GM12878 (cell line): Measurements from ENCODE around the gene E2F1. TPM values are rescaled to one million over a fixed set of nuclear protein-coding genes. Genes with fewer than 3 reads are reported as not detected.

Source experiments
- ATAC-seq: fragments of 200-7000 bp; cut with Tn5 transposase; 3 replicates; pipeline ENCODE4 v1.9.1; 2020; ENCODE audit warnings: mild to moderate bottlenecking, moderate library complexity
- BruUV-seq: library from RNA; stranded (reverse); fragments of 400-500 nt; replicated peaks from 2 replicates; lab custom pipeline; 2021; lab: Mats Ljungman, UMichigan
- CTCF ChIA-PET: fragments of 300-600 bp; sonication (Branson Sonifier 250); formaldehyde crosslinking; extraction: SDS; loops from one replicate; lab custom pipeline; 2021; ENCODE audit warnings: inconsistent platforms; lab: Yijun Ruan, JAX
- POLR2A ChIA-PET: fragments of 350-600 bp; formaldehyde crosslinking; extraction: SDS; loops from one replicate; lab custom pipeline; 2021; ENCODE audit warnings: inconsistent platforms; lab: Charles Lee
- RAD21 ChIA-PET: fragments of 300-600 bp; sonication (Branson Sonifier 250); formaldehyde crosslinking; loops from one replicate; lab custom pipeline; 2023; ENCODE audit warnings: antibody characterized with exemption; ENCODE audit not compliant: unreplicated experiment; lab: Charles Lee
- SMC1A ChIA-PET: fragments of 300-600 bp; sonication (Branson Sonifier 250); formaldehyde crosslinking; loops from one replicate; lab custom pipeline; 2023; ENCODE audit not compliant: unreplicated experiment, uncharacterized antibody; lab: Charles Lee
- DNase-seq: peaks from one replicate; pipeline ENCODE4 v3.0.0-alpha.2; 2011; ENCODE audit warnings: low read depth, low spot score
- FAIRE-seq: peaks from 3 replicates; lab custom pipeline; 2011; peaks lifted over from hg19 to GRCh38; lab: Jason Lieb, UNC
- H2AFZ ChIP-seq: 2 replicates; pipeline ENCODE4 v1.6.0; 2011; ENCODE audit warnings: low read depth, low read length, control low read depth; ENCODE audit not compliant: control insufficient read depth
- H3K27ac ChIP-seq: 2 replicates; pipeline ENCODE4 v1.5.1; 2011; ENCODE audit warnings: control low read depth; ENCODE audit not compliant: control insufficient read depth, insufficient read depth
- H3K27me3 ChIP-seq, 2 experiments: replicated peaks in 1 of 2; 2 replicates each; pipeline versions ENCODE4 v1.6.0 to v1.6.1; 2011; ENCODE audit warnings: low read length in 1 of 2; ENCODE audit not compliant: control insufficient read depth in 2 of 2, insufficient read depth in 2 of 2
- H3K36me3 ChIP-seq, 2 experiments: 2 replicates each; pipeline ENCODE4 v1.5.1; 2011; ENCODE audit warnings: low read length in 1 of 2; ENCODE audit not compliant: control insufficient read depth in 2 of 2, insufficient read depth in 2 of 2
- H3K4me1 ChIP-seq: 2 replicates; pipeline ENCODE4 v1.6.1; 2011; ENCODE audit warnings: mild to moderate bottlenecking, low read length, moderate library complexity, mixed read lengths; ENCODE audit not compliant: control insufficient read depth, insufficient read depth
- H3K4me2 ChIP-seq: 2 replicates; pipeline ENCODE4 v1.6.0; 2011; ENCODE audit warnings: control low read depth; ENCODE audit not compliant: control insufficient read depth, insufficient read depth
- H3K4me3 ChIP-seq: fragments of 200-600 bp; sonication (generic); 2 replicates; pipeline ENCODE4 v1.5.1; 2016
- H3K79me2 ChIP-seq: 2 replicates; pipeline ENCODE4 v1.6.0; 2011; ENCODE audit warnings: low read length; ENCODE audit not compliant: control insufficient read depth, insufficient read depth
- H3K9ac ChIP-seq: 2 replicates; pipeline ENCODE4 v1.8.0; 2011; ENCODE audit warnings: low read length, control low read depth, mixed read lengths; ENCODE audit not compliant: control insufficient read depth, insufficient read depth
- H3K9me3 ChIP-seq: replicated peaks from 3 replicates; pipeline ENCODE4 v1.5.1; 2011; ENCODE audit warnings: mild to moderate bottlenecking, low read length; ENCODE audit not compliant: control insufficient read depth, insufficient read depth
- H4K20me1 ChIP-seq: 2 replicates; pipeline ENCODE4 v1.6.0; 2011; ENCODE audit not compliant: control insufficient read depth, insufficient read depth
- BCL11A ChIP-seq: IDR thresholded peaks from 2 replicates; pipeline ENCODE4 v1.6.1; 2011; ENCODE audit warnings: low read depth, low read length
- BMI1 ChIP-seq: fragments of 450-650 bp; IDR thresholded peaks from 2 replicates; pipeline ENCODE4 v1.6.1; 2016; ENCODE audit warnings: mild to moderate bottlenecking, moderate library complexity, borderline replicate concordance
- GABPA ChIP-seq: IDR thresholded peaks from 2 replicates; pipeline ENCODE4 v1.6.1; 2014; ENCODE audit warnings: antibody characterized with exemption, low read depth, mild to moderate bottlenecking, inconsistent platforms
- SREBF2 ChIP-seq: IDR thresholded peaks from 2 replicates; pipeline ENCODE4 v1.6.1; 2012; ENCODE audit warnings: mild to moderate bottlenecking, low read length
- ZNF24 ChIP-seq: fragments of 450-650 bp; IDR thresholded peaks from 2 replicates; pipeline ENCODE4 v1.6.1; 2017; ENCODE audit warnings: antibody characterized with exemption, mild to moderate bottlenecking
- ZSCAN29 ChIP-seq: fragments of 450-650 bp; IDR thresholded peaks from 2 replicates; pipeline ENCODE4 v1.6.1; 2017; ENCODE audit warnings: mild to moderate bottlenecking, moderate library complexity
- WGBS: methylation state at CpG from one replicate; pipeline ENCODE4 v1.1.6; 2016; ENCODE audit warnings: low lambda C conversion rate; ENCODE audit not compliant: insufficient replicate concordance, insufficient coverage; ENCODE audit errors: missing lambda C conversion rate; 5-methylcytosine and 5-hydroxymethylcytosine counted together
- in situ Hi-C: fragments of 300-500 bp; cut with MboI; formaldehyde crosslinking; loops from 9 replicates; pipeline ENCODE4 v1.14.3; 2018; ENCODE audit warnings: mixed read lengths
- intact Hi-C: fragments of 100-400 bp; cut with micrococcal nuclease; formaldehyde crosslinking; loops from one replicate; pipeline ENCODE4 v1.14.2; 2022; ENCODE audit not compliant: unreplicated experiment
- polyA plus RNA-seq, 11 experiments: library from polyadenylated mRNA; depleted of rRNA in 4 of 11; unstranded in 6 of 11; stranded (reverse) in 5 of 11; fragments of >200 nt; fragmentation: Nextera tagmentation in 4 of 11; fragmentation: Illumina TruSeq in 1 of 11; extraction: Ambion mirVana in 4 of 11; extraction: Trizol in 1 of 11; gene quantifications; 1 replicate in 1 of 11; 2 replicates in 10 of 11; pipeline versions ENCODE4 v1.2.1 to v1.2.3, GENCODE V29; 2011 to 2016; ENCODE audit warnings: inconsistent platforms in 2 of 11, missing spikeins in 2 of 11, low read depth in 1 of 11
- total RNA-seq, 4 experiments: library from RNA; depleted of rRNA in 3 of 4; stranded (reverse); fragments of >200 nt in 3 of 4; fragmentation: Illumina TruSeq in 1 of 4; extraction: Trizol in 1 of 4; gene quantifications; 2 replicates each; pipeline versions ENCODE4 v1.2.1 to v1.2.3, GENCODE V29; 2013 to 2021
- TF ChIP-seq, protein P1 (sequence below): IDR thresholded peaks from 2 replicates; pipeline ENCODE4 v1.6.1; 2011; ENCODE audit warnings: low read depth, mild to moderate bottlenecking, low read length, moderate library complexity, borderline replicate concordance; ENCODE audit errors: extremely low read depth
- TF ChIP-seq, protein P2 (sequence below): fragments of 450-650 bp; formaldehyde crosslinking; IDR thresholded peaks from 2 replicates; pipeline ENCODE4 v1.4.0; 2022; ENCODE audit warnings: mild to moderate bottlenecking, moderate library complexity
- TF ChIP-seq, protein P3 (sequence below): fragments of 450-650 bp; IDR thresholded peaks from 2 replicates; pipeline ENCODE4 v1.6.1; 2018; ENCODE audit warnings: mild to moderate bottlenecking, low read depth, moderate library complexity; ENCODE audit not compliant: partially characterized antibody
- TF ChIP-seq, protein P4 (sequence below): fragments of 450-650 bp; IDR thresholded peaks from 2 replicates; pipeline ENCODE4 v1.6.1; 2017; ENCODE audit warnings: borderline replicate concordance
- TF ChIP-seq, protein P5 (sequence below): fragments of 450-650 bp; conservative IDR thresholded peaks from 2 replicates; pipeline ENCODE4 v1.6.1; 2017; ENCODE audit warnings: mild to moderate bottlenecking, moderate library complexity

E2F1 gene
- total and polyA plus RNA-seq, 10 of the 15 experiments (the other 5 are each of a cell fraction or from before 2014, with no cell fraction given), result 0.29 to 50.2 (median 19.7) TPM

DNA sequence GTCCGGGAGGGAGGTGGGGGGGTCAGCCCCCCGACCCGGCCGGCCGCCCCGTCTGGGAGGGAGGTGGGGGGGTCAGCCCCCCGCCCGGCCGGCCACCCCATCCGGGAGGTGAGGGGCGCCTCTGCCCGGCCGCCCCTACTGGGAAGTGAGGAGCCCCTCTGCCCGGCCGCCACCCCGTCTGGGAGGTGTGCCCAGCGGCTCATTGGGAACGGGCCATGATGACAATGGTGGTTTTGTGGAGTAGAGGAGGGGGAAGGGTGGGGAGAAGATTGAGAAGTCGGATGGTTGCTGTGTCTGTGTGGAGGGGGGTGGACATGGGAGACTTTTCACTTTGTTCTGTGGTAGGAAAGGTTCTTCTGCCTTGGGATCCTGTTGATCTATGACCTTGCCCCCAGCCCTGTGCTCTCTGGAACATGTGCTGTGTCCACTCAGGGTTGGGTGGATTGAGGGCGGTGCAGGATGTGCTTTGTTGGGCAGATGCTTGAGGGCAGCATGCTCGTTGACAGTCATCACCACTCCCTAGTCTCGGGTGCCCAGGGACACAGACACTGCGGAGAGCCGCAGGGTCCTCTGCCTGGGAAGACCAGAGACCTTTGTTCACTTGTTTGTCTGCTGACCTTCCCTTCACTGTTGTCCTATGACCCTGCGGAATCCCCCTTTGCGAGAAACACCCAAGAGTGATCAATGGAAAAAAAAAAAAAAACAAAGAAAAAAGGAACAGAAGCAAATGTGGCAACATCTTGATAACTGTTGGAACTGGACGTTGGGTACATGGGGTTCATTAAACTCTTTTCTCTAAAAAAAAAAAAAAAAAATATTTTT, 15.7 kb upstream of the E2F1 start:
- H3K36me3 ChIP-seq, result no peaks in the 10 kb centered on the region
- H3K9me3 ChIP-seq, result no peaks in the 10 kb centered on the region
- no TSS peak for BruUV-seq
- DNase-seq (no peak), FAIRE-seq (no peak), ATAC-seq (no peak)
- no peak overlapping the region for H3K4me2 ChIP-seq
- no peak overlapping the region for H3K4me3 ChIP-seq
- H3K9ac ChIP-seq, result no peak overlapping the region
- no peak overlapping the region for H3K27ac ChIP-seq
- H3K27me3 ChIP-seq, result no peaks in the 10 kb centered on the region
- intact Hi-C loops (no loop called here), in situ Hi-C loops (no loop called here)
- WGBS, result 98% methylated on average over 7 of the region's 27 CpGs
- H4K20me1 ChIP-seq, result no peaks in the 10 kb centered on the region
- no peaks in the 10 kb centered on the region for H3K4me1 ChIP-seq
- no peak for TF ChIP-seq SREBF2
- TF ChIP-seq, protein P1, sequence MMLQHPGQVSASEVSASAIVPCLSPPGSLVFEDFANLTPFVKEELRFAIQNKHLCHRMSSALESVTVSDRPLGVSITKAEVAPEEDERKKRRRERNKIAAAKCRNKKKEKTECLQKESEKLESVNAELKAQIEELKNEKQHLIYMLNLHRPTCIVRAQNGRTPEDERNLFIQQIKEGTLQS, result no peak
- TF ChIP-seq BMI1, result no peak
- TF ChIP-seq BCL11A, result no peak
- TF ChIP-seq ZNF24, result no peak
- TF ChIP-seq, protein P2, sequence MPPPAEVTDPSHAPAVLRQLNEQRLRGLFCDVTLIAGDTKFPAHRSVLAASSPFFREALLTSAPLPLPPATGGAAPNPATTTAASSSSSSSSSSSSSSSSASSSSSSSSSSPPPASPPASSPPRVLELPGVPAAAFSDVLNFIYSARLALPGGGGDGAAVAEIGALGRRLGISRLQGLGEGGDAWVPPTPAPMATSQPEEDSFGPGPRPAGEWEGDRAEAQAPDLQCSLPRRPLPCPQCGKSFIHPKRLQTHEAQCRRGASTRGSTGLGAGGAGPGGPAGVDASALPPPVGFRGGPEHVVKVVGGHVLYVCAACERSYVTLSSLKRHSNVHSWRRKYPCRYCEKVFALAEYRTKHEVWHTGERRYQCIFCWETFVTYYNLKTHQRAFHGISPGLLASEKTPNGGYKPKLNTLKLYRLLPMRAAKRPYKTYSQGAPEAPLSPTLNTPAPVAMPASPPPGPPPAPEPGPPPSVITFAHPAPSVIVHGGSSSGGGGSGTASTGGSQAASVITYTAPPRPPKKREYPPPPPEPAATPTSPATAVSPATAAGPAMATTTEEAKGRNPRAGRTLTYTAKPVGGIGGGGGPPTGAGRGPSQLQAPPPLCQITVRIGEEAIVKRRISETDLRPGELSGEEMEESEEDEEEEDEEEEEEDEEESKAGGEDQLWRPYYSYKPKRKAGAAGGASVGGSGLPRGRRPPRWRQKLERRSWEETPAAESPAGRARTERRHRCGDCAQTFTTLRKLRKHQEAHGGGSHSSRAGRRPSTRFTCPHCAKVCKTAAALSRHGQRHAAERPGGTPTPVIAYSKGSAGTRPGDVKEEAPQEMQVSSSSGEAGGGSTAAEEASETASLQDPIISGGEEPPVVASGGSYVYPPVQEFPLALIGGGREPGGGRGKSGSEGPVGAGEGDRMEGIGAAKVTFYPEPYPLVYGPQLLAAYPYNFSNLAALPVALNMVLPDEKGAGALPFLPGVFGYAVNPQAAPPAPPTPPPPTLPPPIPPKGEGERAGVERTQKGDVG, result no peak
- TF ChIP-seq, protein P3, sequence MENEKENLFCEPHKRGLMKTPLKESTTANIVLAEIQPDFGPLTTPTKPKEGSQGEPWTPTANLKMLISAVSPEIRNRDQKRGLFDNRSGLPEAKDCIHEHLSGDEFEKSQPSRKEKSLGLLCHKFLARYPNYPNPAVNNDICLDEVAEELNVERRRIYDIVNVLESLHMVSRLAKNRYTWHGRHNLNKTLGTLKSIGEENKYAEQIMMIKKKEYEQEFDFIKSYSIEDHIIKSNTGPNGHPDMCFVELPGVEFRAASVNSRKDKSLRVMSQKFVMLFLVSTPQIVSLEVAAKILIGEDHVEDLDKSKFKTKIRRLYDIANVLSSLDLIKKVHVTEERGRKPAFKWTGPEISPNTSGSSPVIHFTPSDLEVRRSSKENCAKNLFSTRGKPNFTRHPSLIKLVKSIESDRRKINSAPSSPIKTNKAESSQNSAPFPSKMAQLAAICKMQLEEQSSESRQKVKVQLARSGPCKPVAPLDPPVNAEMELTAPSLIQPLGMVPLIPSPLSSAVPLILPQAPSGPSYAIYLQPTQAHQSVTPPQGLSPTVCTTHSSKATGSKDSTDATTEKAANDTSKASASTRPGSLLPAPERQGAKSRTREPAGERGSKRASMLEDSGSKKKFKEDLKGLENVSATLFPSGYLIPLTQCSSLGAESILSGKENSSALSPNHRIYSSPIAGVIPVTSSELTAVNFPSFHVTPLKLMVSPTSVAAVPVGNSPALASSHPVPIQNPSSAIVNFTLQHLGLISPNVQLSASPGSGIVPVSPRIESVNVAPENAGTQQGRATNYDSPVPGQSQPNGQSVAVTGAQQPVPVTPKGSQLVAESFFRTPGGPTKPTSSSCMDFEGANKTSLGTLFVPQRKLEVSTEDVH, result no peak
- no peak for TF ChIP-seq ZSCAN29
- TF ChIP-seq, protein P4, sequence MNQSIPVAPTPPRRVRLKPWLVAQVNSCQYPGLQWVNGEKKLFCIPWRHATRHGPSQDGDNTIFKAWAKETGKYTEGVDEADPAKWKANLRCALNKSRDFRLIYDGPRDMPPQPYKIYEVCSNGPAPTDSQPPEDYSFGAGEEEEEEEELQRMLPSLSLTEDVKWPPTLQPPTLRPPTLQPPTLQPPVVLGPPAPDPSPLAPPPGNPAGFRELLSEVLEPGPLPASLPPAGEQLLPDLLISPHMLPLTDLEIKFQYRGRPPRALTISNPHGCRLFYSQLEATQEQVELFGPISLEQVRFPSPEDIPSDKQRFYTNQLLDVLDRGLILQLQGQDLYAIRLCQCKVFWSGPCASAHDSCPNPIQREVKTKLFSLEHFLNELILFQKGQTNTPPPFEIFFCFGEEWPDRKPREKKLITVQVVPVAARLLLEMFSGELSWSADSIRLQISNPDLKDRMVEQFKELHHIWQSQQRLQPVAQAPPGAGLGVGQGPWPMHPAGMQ, result no peak
- no peak for TF ChIP-seq GABPA
- TF ChIP-seq, protein P5, sequence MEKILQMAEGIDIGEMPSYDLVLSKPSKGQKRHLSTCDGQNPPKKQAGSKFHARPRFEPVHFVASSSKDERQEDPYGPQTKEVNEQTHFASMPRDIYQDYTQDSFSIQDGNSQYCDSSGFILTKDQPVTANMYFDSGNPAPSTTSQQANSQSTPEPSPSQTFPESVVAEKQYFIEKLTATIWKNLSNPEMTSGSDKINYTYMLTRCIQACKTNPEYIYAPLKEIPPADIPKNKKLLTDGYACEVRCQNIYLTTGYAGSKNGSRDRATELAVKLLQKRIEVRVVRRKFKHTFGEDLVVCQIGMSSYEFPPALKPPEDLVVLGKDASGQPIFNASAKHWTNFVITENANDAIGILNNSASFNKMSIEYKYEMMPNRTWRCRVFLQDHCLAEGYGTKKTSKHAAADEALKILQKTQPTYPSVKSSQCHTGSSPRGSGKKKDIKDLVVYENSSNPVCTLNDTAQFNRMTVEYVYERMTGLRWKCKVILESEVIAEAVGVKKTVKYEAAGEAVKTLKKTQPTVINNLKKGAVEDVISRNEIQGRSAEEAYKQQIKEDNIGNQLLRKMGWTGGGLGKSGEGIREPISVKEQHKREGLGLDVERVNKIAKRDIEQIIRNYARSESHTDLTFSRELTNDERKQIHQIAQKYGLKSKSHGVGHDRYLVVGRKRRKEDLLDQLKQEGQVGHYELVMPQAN, result no peak
- no peak overlapping the region for H2AFZ ChIP-seq
- RAD21 ChIA-PET, result no interaction called here
- H3K79me2 ChIP-seq, result no peaks in the 10 kb centered on the region
- SMC1A ChIA-PET, result no interaction called here
- CTCF ChIA-PET, result no interaction called here
- POLR2A ChIA-PET, result no interaction called here
